Stimulated activated CD4-positive, alpha-beta T cell treated with anti-CD3 and anti-CD28 coated beads, Interleukin-4, amount 100 ng/mL, for 1 hour (primary cell): ENCODE data around the gene ALPL.
A peak's percentile ranks its signal among the peaks of the same experiment; 100 is the strongest.
"Not testable (repeated sequence)": the region's sequence is repeated elsewhere in the genome, so short reads cannot be mapped to it uniquely, and the experiment has no call there.

Experiments
- DNase-seq: peaks from one replicate; pipeline ENCODE4 v3.0.0-alpha.2; 2020

ALPL gene

DNA sequence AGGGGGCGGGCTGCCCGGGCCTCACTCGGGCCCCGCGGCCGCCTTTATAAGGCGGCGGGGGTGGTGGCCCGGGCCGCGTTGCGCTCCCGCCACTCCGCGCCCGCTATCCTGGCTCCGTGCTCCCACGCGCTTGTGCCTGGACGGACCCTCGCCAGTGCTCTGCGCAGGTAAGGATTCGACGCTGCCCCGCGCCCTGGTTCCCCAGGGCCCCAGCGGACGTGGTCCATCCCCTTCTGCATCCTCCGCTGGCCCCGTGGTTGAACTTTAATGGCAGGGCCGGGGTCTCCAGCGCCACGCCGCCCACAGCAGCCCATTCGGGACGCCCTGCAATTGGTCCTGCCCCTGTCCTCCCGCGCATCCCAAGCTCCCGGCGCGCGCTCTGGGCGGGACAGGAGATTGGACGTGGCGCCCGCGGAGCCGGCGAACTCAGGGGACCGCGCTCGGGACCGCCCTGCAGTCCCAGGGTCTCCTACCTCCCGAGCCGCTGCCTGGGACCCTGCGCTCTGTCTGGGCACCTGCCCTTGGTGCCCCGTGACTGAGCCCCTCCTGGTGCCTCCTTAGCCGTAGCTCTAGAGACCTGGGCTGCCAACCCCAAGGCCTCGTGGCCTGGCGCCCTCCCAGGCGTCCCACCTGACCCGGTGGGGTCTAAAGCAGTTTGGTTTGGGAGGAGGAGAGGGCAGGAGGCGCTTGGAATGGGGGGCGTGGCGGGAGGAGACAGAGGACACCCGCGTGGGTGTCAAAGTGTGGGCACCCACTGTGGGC, at the start of gene ALPL:
Gene ALPL, plus strand, starts transcription at position 73 of the 762 bp plus-strand sequence. CDS start 44,659 bp downstream, outside the sequence.
- DNase-seq: no peak

DNA sequence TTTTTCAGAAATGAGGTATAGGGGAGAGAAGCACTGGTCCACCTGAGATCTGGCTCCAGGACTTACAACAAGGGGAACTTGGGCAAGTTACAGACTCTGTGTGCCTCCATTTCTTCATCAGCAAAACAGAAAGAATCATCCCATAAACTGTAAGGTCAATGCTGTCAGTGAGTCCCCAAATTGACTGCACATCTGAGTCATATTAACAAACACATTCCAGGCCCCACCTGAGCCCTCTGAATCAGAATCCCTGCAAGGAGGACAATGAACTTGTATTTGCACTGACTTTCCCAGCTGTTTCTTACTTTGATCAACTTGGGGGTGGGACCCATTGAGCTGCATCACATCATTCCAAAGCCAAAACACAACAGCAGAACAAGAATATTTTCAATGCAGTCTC, 44.1 kb upstream of the ALPL start:
- not testable (repeated sequence) for DNase-seq

DNA sequence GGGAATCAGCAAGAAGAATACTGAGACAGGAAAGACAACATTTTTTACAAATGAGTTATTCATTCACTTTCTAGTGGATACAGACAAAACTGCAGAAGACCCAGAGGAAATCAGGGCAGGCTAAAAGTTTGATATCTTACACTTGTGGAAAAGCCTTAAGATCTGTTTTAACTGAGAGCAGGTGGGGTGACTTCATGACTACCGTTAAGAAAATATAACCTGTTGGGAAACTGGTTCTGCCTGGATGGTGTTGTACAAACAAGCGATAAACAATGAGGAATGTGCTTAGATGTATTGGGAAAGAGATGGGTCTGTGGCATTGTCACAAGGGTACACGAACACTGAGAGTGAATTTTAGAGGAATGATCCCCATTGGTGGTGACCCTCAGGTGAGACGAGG, 41.3 kb upstream of the ALPL start:
- not testable (repeated sequence) for DNase-seq

DNA sequence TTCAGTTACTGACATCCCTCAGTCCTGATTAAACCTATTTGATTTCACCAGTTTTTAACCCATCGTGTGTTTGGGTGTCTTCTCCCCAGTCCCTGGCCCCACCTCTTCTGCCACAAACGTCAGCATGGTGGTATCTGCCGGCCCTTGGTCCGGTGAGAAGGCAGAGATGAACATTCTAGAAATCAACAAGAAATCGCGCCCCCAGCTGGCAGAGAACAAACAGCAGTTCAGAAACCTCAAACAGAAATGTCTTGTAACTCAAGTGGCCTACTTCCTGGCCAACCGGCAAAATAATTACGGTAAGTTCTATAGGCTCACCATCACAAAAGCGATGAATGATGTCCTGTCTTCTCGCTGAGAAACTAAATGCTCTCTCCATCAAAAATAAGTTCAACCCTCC, 40.6 kb upstream of the ALPL start:
- peak; percentile 28 for DNase-seq

DNA sequence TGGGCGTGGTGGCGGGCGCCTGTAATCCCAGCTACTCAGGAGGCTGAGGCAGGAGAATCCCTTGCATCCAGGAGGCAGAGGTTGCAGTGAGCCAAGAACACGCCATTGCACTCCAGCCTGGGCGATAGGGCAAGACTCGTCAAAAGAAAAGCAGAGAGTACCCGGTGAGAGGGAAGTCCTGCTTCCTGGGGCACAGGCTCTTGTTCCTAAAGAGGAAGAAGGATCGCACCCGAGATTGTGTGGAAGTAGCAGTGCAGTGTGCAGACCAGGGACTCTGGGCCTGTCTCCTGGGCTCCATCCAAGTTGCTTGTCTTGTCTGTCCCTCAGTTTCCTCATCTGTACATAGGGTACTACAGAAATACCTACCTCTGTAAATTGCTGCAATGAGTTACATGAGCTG, 39.6 kb upstream of the ALPL start:
- no peak for DNase-seq

DNA sequence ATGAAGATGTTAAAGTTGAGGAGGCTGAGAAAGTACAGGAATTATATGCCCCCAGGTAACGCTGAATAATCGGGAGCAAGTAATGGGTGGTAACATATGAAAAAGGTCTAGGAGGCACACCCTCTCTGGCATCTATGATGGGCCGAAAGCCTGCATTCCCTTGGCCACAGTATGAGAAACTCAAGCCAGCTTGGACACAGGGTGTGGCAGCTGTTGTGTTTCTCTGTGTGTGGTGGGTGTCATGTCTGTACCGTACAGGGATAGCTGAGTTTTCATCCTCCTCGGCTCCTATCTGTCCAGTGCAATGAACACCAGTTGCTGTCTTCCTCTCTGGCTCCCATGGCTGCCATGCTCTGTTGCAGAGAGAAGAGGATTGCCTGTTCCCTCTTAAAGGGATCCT, 36.4 kb upstream of the ALPL start:
- DNase-seq: no peak

DNA sequence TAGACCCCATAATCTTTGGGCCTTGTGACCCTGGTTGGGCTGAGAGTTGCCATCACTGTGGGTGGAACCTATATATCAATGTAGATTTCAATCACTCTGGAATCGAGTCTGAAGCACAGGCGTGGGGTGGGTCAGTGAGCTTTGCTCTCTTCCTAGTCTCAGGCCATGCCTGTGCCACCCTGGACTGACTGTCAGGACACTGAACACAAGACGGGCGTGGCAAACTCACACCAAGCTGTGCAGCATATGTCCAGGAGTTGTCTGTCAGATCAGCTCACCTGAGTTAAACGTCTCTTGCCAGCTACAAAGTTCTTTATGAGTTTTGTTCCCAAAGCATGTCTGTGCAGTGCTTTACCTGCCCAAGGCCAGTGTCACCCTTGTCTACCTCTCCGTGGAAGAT, 30.9 kb upstream of the ALPL start:
- no peak for DNase-seq

DNA sequence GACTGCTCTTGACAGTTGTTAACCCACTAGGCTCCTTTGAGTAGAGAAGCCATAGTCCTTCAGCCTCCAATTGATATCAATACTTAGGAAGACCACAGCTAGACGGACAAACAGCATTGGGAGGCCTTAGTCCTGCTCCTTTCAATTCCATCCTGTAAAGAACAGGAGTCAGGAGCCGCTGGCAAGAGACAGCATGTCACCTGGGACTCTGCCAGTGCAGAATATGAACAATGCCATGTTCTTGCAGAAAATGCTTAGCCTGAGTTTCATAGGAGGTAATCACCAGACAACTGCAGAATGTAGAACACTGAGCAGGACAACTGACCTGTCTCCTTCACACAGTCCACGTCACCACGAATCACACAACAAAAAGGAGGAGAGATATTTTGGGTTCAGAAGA, 25.3 kb upstream of the ALPL start:
- not testable (repeated sequence) for DNase-seq

DNA sequence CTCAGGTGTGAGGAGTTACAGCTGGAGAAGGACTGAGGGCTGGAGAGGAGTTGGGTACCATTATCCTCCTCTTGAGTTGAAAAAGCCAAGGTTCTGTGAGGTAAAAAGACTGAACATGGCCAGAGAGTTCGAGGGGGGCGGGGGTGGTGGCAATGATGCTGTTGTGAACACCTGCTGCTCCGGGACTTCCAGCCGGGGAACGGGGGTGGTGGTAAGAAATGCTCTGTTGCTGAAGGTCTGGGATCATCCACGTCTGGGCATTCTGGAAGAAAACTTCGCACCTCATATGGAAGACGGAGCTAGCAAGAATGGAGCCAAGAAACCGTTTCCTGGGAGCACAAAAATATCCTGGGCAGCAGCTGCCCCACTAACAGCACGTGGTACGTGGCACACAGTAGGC, 20.1 kb upstream of the ALPL start:
- DNase-seq: no peak

DNA sequence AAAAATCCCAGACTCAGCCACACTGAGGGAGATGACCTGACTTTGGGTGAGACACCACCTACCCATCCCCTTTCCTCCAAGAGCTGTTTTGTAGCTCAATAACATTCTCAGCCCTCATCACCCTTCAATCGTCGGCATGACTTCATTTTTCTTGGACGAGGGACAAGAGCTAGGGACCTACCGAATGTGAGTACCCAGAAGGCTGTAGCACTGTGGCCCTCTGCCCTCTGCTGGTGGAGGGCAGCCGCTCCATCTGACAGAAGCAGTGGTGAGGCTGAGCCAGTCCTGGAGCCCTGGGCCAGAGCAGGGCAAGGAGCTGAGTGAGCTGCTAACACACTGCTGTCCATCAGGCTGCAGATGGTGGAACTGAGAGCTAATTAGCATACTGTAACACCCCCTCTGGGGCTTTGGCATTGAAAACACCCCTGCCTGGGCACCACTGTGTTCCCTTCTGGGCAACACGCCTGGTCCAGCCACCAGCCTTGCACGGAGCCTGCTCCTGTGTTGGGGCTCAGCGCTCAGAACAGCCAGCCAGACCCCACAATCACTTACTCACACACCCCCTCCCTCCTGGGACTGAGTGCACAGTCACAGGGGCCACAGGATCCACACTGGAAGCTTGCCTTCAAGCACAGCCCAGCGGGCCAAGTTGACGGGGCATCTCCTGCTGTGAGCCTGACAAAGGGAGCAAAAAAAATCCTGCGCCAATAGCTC, 18.3 kb upstream of the ALPL start:
- peak; percentile 18 for DNase-seq

DNA sequence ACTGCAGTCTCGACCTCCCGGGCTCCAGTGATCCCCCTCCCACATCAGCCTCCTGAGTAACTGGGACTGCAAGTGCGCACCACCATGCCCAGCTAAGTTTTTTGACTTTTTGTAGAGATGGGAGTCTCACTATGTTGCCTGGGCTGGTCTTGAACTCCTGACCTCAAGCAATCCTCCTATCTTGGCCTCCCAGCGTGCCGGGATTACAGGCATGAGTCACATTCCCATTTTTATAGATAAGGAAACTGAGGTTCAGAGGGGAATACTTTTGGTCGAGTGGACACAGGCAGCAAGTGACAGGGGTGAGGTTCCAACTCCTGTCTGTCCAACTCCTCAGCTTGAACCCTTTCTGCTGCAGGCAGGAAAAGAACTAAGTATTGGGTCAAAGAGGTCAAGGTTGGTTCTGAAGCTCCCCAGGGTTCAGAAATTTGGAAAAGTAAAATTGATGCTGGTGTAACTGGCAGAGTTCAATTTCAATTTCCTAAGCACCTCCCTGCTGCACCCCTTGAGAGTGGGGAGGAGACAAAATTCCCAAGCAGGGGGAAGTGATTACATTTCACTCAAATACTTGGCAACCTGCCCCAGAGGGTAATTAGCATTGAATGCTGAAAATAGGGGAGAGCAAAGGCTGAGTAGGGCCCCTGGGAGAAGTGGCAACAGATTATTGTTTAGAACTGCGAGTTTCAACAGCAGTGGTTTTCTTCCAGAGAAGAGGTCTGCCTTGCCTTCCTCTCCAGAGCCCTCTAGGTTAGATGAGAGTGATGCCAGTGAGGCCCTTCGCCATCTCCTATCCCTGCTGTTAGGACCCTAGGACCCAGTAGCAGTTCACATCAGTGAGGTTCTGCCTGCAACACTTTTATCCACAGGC, 17.5 kb upstream of the ALPL start:
- no peak for DNase-seq

DNA sequence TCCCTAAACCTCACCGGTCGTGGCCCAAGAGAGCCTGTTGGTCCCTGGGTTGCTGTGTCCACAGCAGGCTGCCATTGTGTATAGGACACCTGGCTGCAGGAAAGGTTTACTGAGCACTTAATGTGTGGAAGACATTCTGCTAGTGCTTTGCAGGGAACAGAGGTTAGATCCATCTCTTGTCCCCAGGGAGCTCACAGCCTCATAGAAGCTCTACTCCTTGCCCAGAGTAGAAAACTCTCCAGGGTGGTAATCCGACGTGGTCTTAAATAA, 16.9 kb upstream of the ALPL start:
- DNase-seq: no peak

DNA sequence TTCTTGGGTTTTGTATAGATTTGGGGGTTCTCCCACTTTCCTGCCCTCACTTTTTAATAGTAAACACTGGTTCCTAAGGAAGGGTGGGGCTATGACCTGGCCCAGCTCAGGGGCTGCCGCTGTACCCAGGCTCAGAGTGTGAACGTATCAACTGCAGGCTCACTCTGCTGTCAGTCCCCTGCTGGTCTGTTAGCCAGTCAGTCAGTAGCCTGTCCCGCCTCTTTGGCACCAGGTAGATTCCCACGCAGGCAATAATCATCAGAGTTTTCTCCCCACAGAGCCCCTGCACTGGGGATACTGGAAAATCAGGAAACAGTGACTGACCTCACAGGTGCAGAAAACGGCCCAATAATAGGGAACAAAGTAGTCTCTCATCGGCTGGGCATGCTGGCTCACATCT, 15.0 kb upstream of the ALPL start:
- no peak for DNase-seq

DNA sequence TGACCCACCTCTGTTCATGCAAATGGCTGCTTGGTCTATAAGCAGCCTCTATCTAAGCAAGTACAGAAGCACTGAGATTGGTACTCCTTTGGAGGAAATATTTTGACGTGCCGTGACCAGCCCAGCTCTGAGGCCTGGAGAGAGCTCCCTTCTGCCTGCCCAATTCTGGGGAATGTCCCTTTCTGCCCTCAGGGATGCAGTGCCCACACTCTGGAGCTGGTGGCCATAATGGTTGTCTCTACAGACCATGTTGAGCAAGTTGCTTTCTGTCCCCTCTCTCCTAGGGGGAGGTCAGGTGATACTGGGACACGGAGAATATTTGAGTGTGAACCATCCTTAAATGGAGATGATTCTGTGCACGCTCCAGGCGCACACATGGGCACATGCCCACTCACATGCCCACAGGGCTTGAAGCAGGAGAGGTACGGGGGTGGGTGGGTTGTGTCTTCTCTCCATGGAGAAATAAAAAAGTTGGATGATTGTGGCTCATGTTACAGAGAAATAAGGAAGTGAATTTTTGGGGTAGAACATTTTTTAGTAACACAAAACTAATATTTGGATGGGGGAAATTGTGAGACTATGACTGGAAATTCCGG, 13.9 kb upstream of the ALPL start:
- DNase-seq: no peak

DNA sequence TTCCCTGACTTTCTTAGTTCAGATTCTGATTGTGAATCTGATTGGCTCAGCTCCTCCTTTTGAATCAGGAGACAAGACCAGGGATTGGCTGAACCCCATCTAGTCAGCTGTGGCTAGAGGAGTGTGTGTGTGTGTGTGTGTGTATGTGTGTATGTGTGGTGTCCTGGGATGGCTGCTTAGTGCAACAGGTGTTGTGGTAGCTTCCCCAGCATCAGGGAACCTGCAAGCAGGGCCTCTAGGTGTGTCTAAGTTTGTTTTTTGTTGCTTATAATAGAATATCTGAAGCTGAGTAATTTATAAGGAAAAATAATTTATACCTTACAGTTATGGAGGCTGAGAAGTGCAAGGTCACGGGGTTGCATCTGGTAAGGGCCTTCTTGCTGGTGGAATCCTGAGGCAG, 13.2 kb upstream of the ALPL start:
- no peak for DNase-seq

DNA sequence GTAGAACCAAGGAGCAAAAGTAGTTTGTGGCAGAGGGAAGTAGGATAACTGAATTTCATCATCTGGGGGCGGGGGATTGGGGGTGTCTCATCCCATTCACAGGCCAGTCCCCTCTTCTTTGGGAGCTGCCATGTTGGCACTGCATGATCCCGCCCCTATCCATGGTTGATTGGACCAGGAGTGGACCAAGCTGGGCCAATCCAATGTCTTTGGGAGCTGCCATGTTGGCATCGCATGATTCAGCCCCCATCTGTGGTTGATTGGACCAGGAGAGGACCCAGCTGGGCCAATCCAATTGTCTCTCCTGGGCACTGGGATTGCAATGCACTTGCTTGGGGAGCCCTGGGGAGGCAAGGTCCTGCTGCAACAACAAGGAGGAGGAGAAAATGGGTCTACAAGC, 12.3 kb upstream of the ALPL start:
- no peak for DNase-seq

DNA sequence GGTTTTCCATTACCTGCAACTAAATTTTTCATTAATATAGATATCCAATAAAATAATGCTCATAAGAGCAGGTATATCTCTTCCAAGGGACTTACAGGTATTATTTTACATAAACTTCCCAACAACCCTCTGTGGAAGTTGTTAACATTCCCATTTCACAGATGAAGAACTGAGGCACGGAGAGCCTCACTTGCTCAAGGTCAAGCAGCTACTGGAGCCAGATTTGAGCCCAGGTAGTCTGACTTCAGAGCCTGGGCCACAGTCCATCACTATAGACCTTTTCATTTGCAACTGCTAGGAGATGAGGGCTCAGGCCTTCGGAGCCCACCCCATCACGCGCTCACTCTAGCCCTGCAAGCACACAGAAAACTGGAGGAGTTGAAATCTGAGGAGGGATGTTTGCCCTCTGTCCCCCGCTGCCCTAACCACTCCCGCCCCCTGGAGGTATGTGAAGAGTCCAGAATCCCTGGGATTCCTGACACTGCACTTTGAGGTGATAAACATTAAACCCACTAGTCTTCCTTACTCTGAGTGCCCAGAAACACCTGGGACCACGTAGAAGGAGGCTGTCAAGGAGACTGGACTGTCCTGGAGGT, 11.7 kb upstream of the ALPL start:
- no peak for DNase-seq

DNA sequence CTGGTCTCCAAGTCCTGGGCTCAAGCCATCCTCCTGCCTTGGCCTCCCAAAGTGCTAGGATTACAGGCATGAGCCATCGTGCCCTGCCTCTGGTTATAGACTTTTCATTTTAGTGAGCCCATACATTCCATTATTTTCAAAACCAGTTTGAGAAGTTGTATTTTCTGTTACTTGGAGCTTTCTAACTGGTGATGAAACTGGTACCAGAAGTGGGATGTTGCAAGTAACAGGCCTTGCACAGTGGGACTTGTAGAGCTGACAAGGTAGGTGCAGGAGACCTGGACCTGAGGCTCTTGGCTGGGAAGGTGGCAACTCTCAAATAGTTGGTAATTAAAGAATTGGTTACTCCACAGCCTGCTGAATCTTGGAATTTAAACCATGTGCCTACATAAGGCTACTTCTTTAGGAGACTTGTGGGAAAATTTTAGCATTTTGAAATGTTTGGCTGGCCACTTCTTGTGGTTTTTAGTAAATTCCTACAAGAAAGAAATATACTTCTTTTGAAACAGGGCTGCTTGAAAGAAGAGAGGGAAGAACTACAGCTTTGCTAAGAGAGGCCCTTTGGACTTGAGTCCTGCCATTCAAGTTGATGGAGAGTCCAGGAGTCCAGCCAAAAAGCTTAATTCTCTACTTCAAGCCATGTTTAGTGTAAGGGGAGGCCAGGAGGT, 9.8 kb upstream of the ALPL start:
- no peak for DNase-seq

DNA sequence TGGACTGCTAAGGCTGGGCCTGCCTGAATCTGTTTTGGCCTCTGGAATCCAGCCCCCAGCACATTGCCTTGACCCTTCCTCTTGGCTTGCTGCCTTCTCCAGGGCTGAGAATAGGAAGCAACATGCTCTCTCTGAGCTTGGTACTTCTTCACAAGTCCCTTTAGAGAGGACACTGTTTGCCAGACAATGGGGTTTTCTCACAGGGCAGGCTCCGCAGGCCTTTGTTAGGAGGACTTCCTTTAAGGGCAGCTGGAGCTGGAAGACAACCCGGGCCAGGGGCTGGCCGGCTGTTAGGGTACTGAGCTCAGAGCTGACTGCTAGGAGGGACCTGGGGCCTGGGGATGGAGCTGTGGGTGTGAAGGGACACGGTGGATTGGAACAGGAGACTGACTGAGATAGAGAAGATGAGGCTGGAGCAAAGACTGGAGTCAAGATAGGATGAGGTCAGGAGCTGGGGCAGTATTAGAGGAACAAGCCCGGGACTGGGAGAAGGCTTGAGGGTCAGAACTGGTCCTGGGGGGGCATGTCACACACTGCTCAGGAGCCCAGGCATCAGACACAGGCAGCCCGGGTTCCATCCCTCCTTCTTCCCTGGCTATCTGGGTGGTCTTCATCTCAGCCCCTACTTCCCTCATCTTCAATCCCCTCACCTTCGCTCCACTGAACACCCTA, 5.4 kb upstream of the ALPL start:
- DNase-seq: no peak

DNA sequence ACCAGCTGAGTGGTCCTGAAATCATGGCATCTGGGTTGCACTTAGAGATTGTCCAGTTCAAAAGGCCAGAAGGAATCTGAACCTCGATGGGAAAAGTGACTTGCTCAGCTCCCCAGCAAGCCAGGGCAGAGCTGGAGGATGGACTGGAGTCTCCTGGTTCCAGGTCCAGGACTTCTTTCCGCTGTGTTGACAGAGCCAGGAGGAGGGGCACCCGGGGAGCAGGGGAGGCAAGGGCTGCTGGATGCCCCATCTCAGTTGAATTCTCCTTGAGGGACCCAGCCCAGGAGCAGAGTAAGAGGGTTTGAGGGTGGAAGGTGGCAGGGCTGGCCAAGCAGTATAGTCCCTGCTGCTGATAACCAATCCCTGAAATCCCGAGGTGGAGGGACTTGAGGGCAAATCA, 2.4 kb upstream of the ALPL start:
- no peak for DNase-seq

DNA sequence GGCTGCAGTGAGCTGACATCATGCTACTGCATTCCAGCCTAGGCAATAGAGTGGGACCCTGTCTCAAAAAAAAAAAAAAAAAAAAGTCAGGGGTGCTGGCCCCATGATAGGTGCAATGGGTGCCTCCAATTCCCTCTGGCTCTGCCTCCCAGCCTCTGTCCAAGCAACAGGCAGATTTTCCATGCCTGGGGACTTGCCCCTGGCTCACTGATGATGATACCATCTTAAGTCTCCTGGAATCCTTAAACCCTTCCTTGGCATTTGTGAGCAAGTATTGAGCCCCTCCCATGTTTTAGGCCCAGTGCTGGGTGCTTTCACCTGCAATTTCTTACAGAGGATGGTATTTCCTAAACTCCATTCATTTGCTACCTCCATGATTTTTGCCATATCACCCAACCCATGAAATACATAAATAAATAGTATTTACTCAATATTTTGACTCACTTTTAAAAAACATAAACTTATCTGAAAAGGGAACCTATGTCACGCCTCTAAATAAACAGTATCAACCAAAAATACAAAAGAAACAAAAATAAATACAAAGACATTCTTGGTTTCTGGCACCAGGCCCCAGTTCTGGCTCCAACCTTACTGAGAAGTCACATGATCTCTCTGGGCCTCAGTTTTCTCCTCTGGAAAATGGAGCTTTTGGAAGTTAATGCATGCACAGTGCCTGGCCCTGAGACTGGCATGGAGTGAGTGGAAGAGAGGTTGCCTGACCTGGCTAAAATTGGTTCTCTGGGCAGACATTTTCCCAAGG, 1.5 kb upstream of the ALPL start:
- no peak for DNase-seq
